ENCODE data around the gene METTL8. TPM values are rescaled to one million over a fixed set of nuclear protein-coding genes. Genes with fewer than 3 reads are reported as not detected.
A peak's percentile ranks its signal among the peaks of the same experiment; 100 is the strongest.

METTL8 gene
- total and polyA plus RNA-seq, 2 of the 13 experiments (the other 11 are each of a cell fraction or from before 2014, with no cell fraction given): 18.6 to 68.2 TPM

DNA sequence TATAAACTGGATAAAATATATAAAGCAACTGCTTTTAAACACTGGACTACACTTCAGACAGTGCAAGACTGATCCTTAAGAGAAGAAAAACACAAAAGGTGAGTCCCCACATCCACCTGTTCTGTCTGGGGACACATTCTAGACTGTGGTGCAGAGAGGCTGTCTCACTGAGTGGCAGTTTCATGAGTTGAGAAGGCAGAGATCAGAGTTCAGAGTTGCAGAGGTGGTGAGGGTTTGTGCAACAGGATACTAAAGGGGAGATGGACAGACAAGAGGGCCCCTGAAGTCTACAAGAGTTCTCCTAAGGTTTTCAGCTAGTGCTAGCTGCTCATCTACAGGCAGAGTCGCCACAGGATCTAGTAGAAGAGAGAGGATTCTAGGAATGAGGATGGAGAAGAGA lies 68.0 kb downstream of the METTL8 start (continued):
- TF ChIP-seq ARID5B (CRISPR knock-in tag; IDR thresholded peaks at IDR 0.05): 0 out of 2 replicates have a peak, but pooled peaks have one; percentile 15
- peak; percentile 28; the same call in 1 of the 2 replicates for TF ChIP-seq ZKSCAN5 (CRISPR knock-in tag; IDR thresholded peaks at IDR 0.05)
- TF ChIP-seq, protein P1, sequence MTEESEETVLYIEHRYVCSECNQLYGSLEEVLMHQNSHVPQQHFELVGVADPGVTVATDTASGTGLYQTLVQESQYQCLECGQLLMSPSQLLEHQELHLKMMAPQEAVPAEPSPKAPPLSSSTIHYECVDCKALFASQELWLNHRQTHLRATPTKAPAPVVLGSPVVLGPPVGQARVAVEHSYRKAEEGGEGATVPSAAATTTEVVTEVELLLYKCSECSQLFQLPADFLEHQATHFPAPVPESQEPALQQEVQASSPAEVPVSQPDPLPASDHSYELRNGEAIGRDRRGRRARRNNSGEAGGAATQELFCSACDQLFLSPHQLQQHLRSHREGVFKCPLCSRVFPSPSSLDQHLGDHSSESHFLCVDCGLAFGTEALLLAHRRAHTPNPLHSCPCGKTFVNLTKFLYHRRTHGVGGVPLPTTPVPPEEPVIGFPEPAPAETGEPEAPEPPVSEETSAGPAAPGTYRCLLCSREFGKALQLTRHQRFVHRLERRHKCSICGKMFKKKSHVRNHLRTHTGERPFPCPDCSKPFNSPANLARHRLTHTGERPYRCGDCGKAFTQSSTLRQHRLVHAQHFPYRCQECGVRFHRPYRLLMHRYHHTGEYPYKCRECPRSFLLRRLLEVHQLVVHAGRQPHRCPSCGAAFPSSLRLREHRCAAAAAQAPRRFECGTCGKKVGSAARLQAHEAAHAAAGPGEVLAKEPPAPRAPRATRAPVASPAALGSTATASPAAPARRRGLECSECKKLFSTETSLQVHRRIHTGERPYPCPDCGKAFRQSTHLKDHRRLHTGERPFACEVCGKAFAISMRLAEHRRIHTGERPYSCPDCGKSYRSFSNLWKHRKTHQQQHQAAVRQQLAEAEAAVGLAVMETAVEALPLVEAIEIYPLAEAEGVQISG (CRISPR knock-in tag; IDR thresholded peaks at IDR 0.05): no peak

- ChIA-PET POLR2A (no interaction called here), CTCF (ENCODE audit: low intra/inter-chr PET ratio, low total read pairs) (no interaction called here)
- ATAC-seq (no peak), DNase-seq (ENCODE audit: low spot score) (no peak), FAIRE-seq (no peak)
- Histone ChIP-seq H3K79me2 (ENCODE audit: insufficient read depth, low read length) (peaks cover 6% of the 10 kb centered on the region), H4K20me1 (ENCODE audit: insufficient read depth, low read length) (no peaks in the 10 kb centered on the region; the same call in 1 of the 2 replicates), H3K27me3 (ENCODE audit: control insufficient read depth in 1 of 2, insufficient read depth in 2 of 2, low read length in 2 of 2) (no peaks in the 10 kb centered on the region), H3K4me1 (ENCODE audit: insufficient read depth, low read length) (peaks cover 18% of the 10 kb centered on the region), H3K4me2 (ENCODE audit: low read depth, low read length) (no peak overlapping the region), H3K27ac (ENCODE audit: extremely low read length, insufficient read depth, low read length) (no peak overlapping the region), H3K36me3 (replicated peaks in 1 of 2; ENCODE audit: control insufficient read depth in 1 of 2, insufficient read depth in 2 of 2, low read length in 2 of 2) (peaks cover 0 to under 1% of the 10 kb centered on the region in 2 experiments; a peak in 1 of 5 replicates), H3K9ac (ENCODE audit: insufficient read depth, low read depth, low read length) (no peak overlapping the region), H3K9me3 (ENCODE audit: low read length) (peaks cover 9% of the 10 kb centered on the region), H3K4me3 (replicated peaks in 1 of 3; ENCODE audit: insufficient read depth in 1 of 3, low read depth in 2 of 3, low read length in 3 of 3) (no peak overlapping the region), H2AFZ (ENCODE audit: low read length) (no peak overlapping the region)
- 95% methylated on average over 7 of the region's 7 CpGs for WGBS (ENCODE audit: low lambda C conversion rate)
- intact Hi-C loops (cut with micrococcal nuclease; ENCODE audit: unreplicated experiment): no loop called here
- BruUV-seq (replicated peaks): no TSS peak
- in situ Hi-C loops (cut with HindIII; ENCODE audit: extremely low pct_ligation_motif_present, low pct_unique_long_range_greater_than_20kb): no loop called here
- TF ChIP-seq ZGPAT (CRISPR knock-in tag; IDR thresholded peaks at IDR 0.05) (no peak), CC2D1A (CRISPR knock-in tag; IDR thresholded peaks at IDR 0.05) (no peak), HOMEZ (CRISPR knock-in tag; IDR thresholded peaks at IDR 0.05; ENCODE audit: low read depth) (no peak), ZNF354B (CRISPR knock-in tag; IDR thresholded peaks at IDR 0.05) (no peak), ARNTL (CRISPR knock-in tag; IDR thresholded peaks at IDR 0.05) (no peak), ZNF644 (CRISPR knock-in tag; IDR thresholded peaks at IDR 0.05; ENCODE audit: low read depth) (no peak)
- TF ChIP-seq, protein P2, sequence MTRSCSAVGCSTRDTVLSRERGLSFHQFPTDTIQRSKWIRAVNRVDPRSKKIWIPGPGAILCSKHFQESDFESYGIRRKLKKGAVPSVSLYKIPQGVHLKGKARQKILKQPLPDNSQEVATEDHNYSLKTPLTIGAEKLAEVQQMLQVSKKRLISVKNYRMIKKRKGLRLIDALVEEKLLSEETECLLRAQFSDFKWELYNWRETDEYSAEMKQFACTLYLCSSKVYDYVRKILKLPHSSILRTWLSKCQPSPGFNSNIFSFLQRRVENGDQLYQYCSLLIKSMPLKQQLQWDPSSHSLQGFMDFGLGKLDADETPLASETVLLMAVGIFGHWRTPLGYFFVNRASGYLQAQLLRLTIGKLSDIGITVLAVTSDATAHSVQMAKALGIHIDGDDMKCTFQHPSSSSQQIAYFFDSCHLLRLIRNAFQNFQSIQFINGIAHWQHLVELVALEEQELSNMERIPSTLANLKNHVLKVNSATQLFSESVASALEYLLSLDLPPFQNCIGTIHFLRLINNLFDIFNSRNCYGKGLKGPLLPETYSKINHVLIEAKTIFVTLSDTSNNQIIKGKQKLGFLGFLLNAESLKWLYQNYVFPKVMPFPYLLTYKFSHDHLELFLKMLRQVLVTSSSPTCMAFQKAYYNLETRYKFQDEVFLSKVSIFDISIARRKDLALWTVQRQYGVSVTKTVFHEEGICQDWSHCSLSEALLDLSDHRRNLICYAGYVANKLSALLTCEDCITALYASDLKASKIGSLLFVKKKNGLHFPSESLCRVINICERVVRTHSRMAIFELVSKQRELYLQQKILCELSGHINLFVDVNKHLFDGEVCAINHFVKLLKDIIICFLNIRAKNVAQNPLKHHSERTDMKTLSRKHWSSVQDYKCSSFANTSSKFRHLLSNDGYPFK (CRISPR knock-in tag; IDR thresholded peaks at IDR 0.05; ENCODE audit: borderline replicate concordance): no peak
Observed at GRCh38 chr2:171365232-171365631, 68.6 kb downstream of the METTL8 start.

Data from HepG2 (cell line).